MM.1S (cell line): ENCODE measurements around the gene DPP6.

Experiments used
- CTCF ChIP-seq: fragments of 300-600 bp; sonication (generic); IDR thresholded peaks from 2 replicates; pipeline ENCODE4 v1.5.1; 2016; ENCODE audit warnings: antibody characterized with exemption, low read length, mixed read lengths
- EZH2 ChIP-seq: fragments of 300-600 bp; sonication (generic); optimal IDR thresholded peaks from 2 replicates; pipeline ENCODE3; 2017; ENCODE audit warnings: low read depth, mild to moderate bottlenecking, antibody characterized with exemption, low read length, mixed read lengths

DNA sequence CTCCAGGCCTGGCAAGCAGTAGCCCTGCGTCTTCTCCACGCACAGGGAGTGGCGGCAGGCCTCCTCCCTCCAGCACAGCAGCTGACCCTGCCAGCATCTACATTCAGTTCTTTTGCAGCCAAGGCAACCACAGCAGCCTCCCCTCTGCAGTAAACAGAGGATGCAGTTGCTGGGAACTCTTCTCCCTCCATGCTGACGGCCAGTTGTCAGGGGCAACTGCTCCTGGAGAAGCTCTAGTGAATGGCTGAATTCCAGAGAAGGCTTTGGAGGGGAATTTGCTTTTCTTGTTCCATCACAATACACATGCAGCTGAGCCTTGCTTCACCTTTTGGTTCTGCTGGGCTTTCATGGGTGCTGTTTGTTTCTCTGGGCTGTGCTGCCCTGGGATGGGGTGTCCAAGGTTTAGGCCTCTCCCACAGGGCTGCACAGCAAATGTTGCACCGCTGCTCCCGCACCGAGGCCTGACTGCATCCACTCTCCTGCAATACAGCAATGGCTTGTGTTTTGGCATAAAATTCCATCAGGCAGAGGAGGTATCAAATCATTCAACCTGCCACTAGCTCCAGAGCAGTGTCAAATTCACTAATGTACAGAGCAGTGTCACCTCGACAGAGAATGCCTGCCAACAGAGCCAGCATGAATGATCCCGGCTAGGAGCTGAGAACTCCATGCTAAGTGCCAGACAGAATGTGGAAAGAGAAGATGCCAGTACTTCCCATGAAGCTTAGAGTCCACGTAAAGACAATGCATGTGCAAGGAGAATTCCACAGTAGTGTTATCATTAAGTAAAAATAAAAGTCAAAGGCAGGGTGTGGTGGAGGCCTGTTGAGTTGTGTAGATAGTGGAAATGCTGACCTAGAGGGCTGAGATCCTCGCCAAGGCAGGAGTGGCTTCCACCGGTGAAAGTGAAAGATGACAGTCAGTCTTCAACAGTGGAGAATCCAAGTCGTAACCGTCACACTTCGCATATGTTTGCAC lies 399.6 kb downstream of the DPP6 start:
- no peak for TF ChIP-seq CTCF
- no peak for TF ChIP-seq EZH2
